ENCODE data around the gene MAD1L1.

Gene MAD1L1

GRCh38 chr7:2049782-2050510, 182.8 kb downstream of the MAD1L1 start:
- no peak for DNase-seq
- Histone ChIP-seq H3K9me3 (ENCODE audit: control extremely low read depth in 1 of 5, control insufficient read depth in 4 of 5, insufficient read depth in 2 of 5, low read depth in 1 of 5, low read length in 4 of 5) (no peaks in the 10 kb centered on the region), H3K4me1 (ENCODE audit: control extremely low read depth in 1 of 4, control insufficient read depth in 4 of 4, insufficient read depth in 4 of 4, low read length in 3 of 4) (no peaks in the 10 kb centered on the region), H3K27me3 (replicated peaks in 2 of 5; ENCODE audit: control insufficient read depth in 4 of 5, insufficient read depth in 5 of 5, low read length in 4 of 5) (no peaks in the 10 kb centered on the region), H3K4me3 (ENCODE audit: control insufficient read depth in 1 of 7, extremely low read depth in 1 of 7, insufficient read depth in 4 of 7, low read depth in 2 of 7, low read length in 6 of 7) (no peak overlapping the region), H3K27ac (ENCODE audit: insufficient read depth in 1 of 2, low read depth in 1 of 2, low read length in 2 of 2, poor library complexity in 1 of 2, severe bottlenecking in 2 of 2) (no peak overlapping the region), H3K36me3 (ENCODE audit: control insufficient read depth in 4 of 4, insufficient read depth in 4 of 4, low read length in 3 of 4) (peaks cover 0 to 17% (median 3%) of the 10 kb centered on the region in 4 experiments)
- 94% methylated on average over 23 of the region's 37 CpGs for WGBS (ENCODE audit: insufficient coverage)
- POLR2A ChIA-PET: no interaction called here
- CTCF ChIA-PET: interaction anchor here (1.0 kb wide), 1 partner anchor 9 kb away, joined by 3 read pairs; no protein-coding TSS in a partner anchor

- WGBS (ENCODE audit: insufficient coverage): 98% methylated on average over 12 of the region's 15 CpGs
- no peak for DNase-seq
- H3K36me3 ChIP-seq (ENCODE audit: control insufficient read depth in 4 of 4, insufficient read depth in 4 of 4, low read length in 3 of 4): peaks cover 0 to 14% (median 0%) of the 10 kb centered on the region in 4 experiments
- no peaks in the 10 kb centered on the region for H3K27me3 ChIP-seq (replicated peaks in 2 of 5; ENCODE audit: control insufficient read depth in 4 of 5, insufficient read depth in 5 of 5, low read length in 4 of 5)
- no peaks in the 10 kb centered on the region for H3K4me1 ChIP-seq (ENCODE audit: control extremely low read depth in 1 of 4, control insufficient read depth in 4 of 4, insufficient read depth in 4 of 4, low read length in 3 of 4)
- ChIA-PET POLR2A (no interaction called here), CTCF (interaction anchor here (0.6 to 1.0 kb wide), 2 partner anchors 8 to 114 kb away, joined by 3 to 4 read pairs; no protein-coding TSS in a partner anchor)
- no peak overlapping the region for H3K27ac ChIP-seq (ENCODE audit: insufficient read depth in 1 of 2, low read depth in 1 of 2, low read length in 2 of 2, poor library complexity in 1 of 2, severe bottlenecking in 2 of 2)
- no peaks in the 10 kb centered on the region for H3K9me3 ChIP-seq (ENCODE audit: control extremely low read depth in 1 of 5, control insufficient read depth in 4 of 5, insufficient read depth in 2 of 5, low read depth in 1 of 5, low read length in 4 of 5)
- no peak overlapping the region for H3K4me3 ChIP-seq (ENCODE audit: control insufficient read depth in 1 of 7, extremely low read depth in 1 of 7, insufficient read depth in 4 of 7, low read depth in 2 of 7, low read length in 6 of 7)
Measured at GRCh38 chr7:2049111-2049781, 183.5 kb downstream of the MAD1L1 start.

- 96% methylated on average over 5 of the region's 11 CpGs for WGBS (ENCODE audit: insufficient coverage)
Measured at GRCh38 chr7:2048531-2048930, 184.2 kb downstream of the MAD1L1 start.

GRCh38 chr7:2048006-2048405, 184.7 kb downstream of the MAD1L1 start:
- Histone ChIP-seq H3K4me1 (ENCODE audit: control extremely low read depth in 1 of 4, control insufficient read depth in 4 of 4, insufficient read depth in 4 of 4, low read length in 3 of 4) (no peaks in the 10 kb centered on the region), H3K27ac (ENCODE audit: insufficient read depth in 1 of 2, low read depth in 1 of 2, low read length in 2 of 2, poor library complexity in 1 of 2, severe bottlenecking in 2 of 2) (no peak overlapping the region), H3K9me3 (ENCODE audit: control extremely low read depth in 1 of 5, control insufficient read depth in 4 of 5, insufficient read depth in 2 of 5, low read depth in 1 of 5, low read length in 4 of 5) (peaks cover 0 to 2% (median 0%) of the 10 kb centered on the region in 5 experiments), H3K4me3 (ENCODE audit: control insufficient read depth in 1 of 7, extremely low read depth in 1 of 7, insufficient read depth in 4 of 7, low read depth in 2 of 7, low read length in 6 of 7) (no peak overlapping the region), H3K36me3 (ENCODE audit: control insufficient read depth in 4 of 4, insufficient read depth in 4 of 4, low read length in 3 of 4) (peaks cover 0 to 18% (median 3%) of the 10 kb centered on the region in 4 experiments), H3K27me3 (replicated peaks in 2 of 5; ENCODE audit: control insufficient read depth in 4 of 5, insufficient read depth in 5 of 5, low read length in 4 of 5) (no peaks in the 10 kb centered on the region)
- 100% methylated on average over 15 of the region's 17 CpGs for WGBS (ENCODE audit: insufficient coverage)
- DNase-seq: no peak
- POLR2A ChIA-PET: no interaction called here
- CTCF ChIA-PET: interaction anchor here (2.0 kb wide), 1 partner anchor 12 kb away, joined by 5 read pairs; no protein-coding TSS in a partner anchor

More at GRCh38 chr7:2048531-2048930, 184.2 kb downstream of the MAD1L1 start:
- peaks cover 0 to 16% (median 3%) of the 10 kb centered on the region in 4 experiments for H3K36me3 ChIP-seq (ENCODE audit: control insufficient read depth in 4 of 4, insufficient read depth in 4 of 4, low read length in 3 of 4)
- DNase-seq: no peak
- H3K4me3 ChIP-seq (ENCODE audit: control insufficient read depth in 1 of 7, extremely low read depth in 1 of 7, insufficient read depth in 4 of 7, low read depth in 2 of 7, low read length in 6 of 7): no peak overlapping the region
- no peak overlapping the region for H3K27ac ChIP-seq (ENCODE audit: insufficient read depth in 1 of 2, low read depth in 1 of 2, low read length in 2 of 2, poor library complexity in 1 of 2, severe bottlenecking in 2 of 2)
- no peaks in the 10 kb centered on the region for H3K4me1 ChIP-seq (ENCODE audit: control extremely low read depth in 1 of 4, control insufficient read depth in 4 of 4, insufficient read depth in 4 of 4, low read length in 3 of 4)
- H3K27me3 ChIP-seq (replicated peaks in 2 of 5; ENCODE audit: control insufficient read depth in 4 of 5, insufficient read depth in 5 of 5, low read length in 4 of 5): no peaks in the 10 kb centered on the region
- H3K9me3 ChIP-seq (ENCODE audit: control extremely low read depth in 1 of 5, control insufficient read depth in 4 of 5, insufficient read depth in 2 of 5, low read depth in 1 of 5, low read length in 4 of 5): no peaks in the 10 kb centered on the region
- CTCF ChIA-PET: interaction anchor here (0.6 to 2.0 kb wide), 2 partner anchors 12 to 114 kb away, joined by 4 to 5 read pairs; no protein-coding TSS in a partner anchor
- POLR2A ChIA-PET: no interaction called here

GRCh38 chr7:2046581-2047565, 185.9 kb downstream of the MAD1L1 start:
- H3K27ac ChIP-seq (ENCODE audit: insufficient read depth in 1 of 2, low read depth in 1 of 2, low read length in 2 of 2, poor library complexity in 1 of 2, severe bottlenecking in 2 of 2): no peak overlapping the region
- H3K27me3 ChIP-seq (replicated peaks in 2 of 5; ENCODE audit: control insufficient read depth in 4 of 5, insufficient read depth in 5 of 5, low read length in 4 of 5): no peaks in the 10 kb centered on the region
- H3K4me1 ChIP-seq (ENCODE audit: control extremely low read depth in 1 of 4, control insufficient read depth in 4 of 4, insufficient read depth in 4 of 4, low read length in 3 of 4): peaks cover 0 to 3% (median under 1%) of the 10 kb centered on the region in 4 experiments
- 97% methylated on average over 27 of the region's 30 CpGs for WGBS (ENCODE audit: insufficient coverage)
- no peak overlapping the region for H3K4me3 ChIP-seq (ENCODE audit: control insufficient read depth in 1 of 7, extremely low read depth in 1 of 7, insufficient read depth in 4 of 7, low read depth in 2 of 7, low read length in 6 of 7)
- POLR2A ChIA-PET: no interaction called here
- peaks cover 0 to 21% (median 6%) of the 10 kb centered on the region in 4 experiments for H3K36me3 ChIP-seq (ENCODE audit: control insufficient read depth in 4 of 4, insufficient read depth in 4 of 4, low read length in 3 of 4)
- H3K9me3 ChIP-seq (ENCODE audit: control extremely low read depth in 1 of 5, control insufficient read depth in 4 of 5, insufficient read depth in 2 of 5, low read depth in 1 of 5, low read length in 4 of 5): peaks cover 0 to 7% (median 0%) of the 10 kb centered on the region in 5 experiments
- CTCF ChIA-PET: interaction anchor here (2.0 kb wide), 1 partner anchor 10 kb away, joined by 5 read pairs; no protein-coding TSS in a partner anchor
- DNase-seq: no peak

- DNase-seq: no peak
- Histone ChIP-seq H3K4me1 (ENCODE audit: control extremely low read depth in 1 of 4, control insufficient read depth in 4 of 4, insufficient read depth in 4 of 4, low read length in 3 of 4) (peaks cover 0 to 13% (median 9%) of the 10 kb centered on the region in 4 experiments), H3K27me3 (replicated peaks in 2 of 5; ENCODE audit: control insufficient read depth in 4 of 5, insufficient read depth in 5 of 5, low read length in 4 of 5) (no peaks in the 10 kb centered on the region), H3K9me3 (ENCODE audit: control extremely low read depth in 1 of 5, control insufficient read depth in 4 of 5, insufficient read depth in 2 of 5, low read depth in 1 of 5, low read length in 4 of 5) (peaks cover 0 to 7% (median 0%) of the 10 kb centered on the region in 5 experiments), H3K4me3 (ENCODE audit: control insufficient read depth in 1 of 7, extremely low read depth in 1 of 7, insufficient read depth in 4 of 7, low read depth in 2 of 7, low read length in 6 of 7) (no peak overlapping the region), H3K36me3 (ENCODE audit: control insufficient read depth in 4 of 4, insufficient read depth in 4 of 4, low read length in 3 of 4) (peaks cover 0 to 21% (median 6%) of the 10 kb centered on the region in 4 experiments), H3K27ac (ENCODE audit: insufficient read depth in 1 of 2, low read depth in 1 of 2, low read length in 2 of 2, poor library complexity in 1 of 2, severe bottlenecking in 2 of 2) (no peak overlapping the region)
- WGBS (ENCODE audit: insufficient coverage): 95% methylated on average over 24 of the region's 25 CpGs
- ChIA-PET POLR2A (interaction anchor here (0.7 kb wide), 1 partner anchor 118 kb away, joined by 3 read pairs; no protein-coding TSS in a partner anchor), CTCF (no interaction called here)
Measured at GRCh38 chr7:2045559-2046405, 187.0 kb downstream of the MAD1L1 start.

Measured in common myeloid progenitor, CD34-positive (primary cell).